ENCODE results near the gene SCAPER. TPM values are rescaled to one million over a fixed set of nuclear protein-coding genes. Genes with fewer than 3 reads are reported as not detected.

The SCAPER gene
- total RNA-seq, 4 donors from 2014 or later, result 29.9 to 86.6 (median 45.6) TPM

DNA sequence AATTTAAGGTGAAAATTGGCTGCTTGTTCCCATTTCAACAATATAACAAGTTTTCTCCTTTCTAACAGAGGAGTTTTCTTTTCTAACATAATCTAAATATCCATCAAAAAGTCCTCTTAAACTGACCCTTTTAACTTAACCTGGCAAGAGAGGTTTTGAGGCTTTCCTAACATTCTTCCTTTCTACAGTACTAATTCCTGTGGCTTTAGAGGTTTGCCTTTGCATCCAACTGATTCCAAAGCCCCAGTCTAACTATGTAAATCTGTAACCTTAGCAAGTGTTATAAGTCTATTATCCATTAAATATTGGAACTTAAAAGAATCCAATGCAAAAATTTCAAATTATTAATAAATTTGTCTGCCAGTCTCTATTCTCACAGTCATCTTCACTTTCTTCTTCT lies 434.4 kb downstream of the SCAPER start:
- Histone ChIP-seq H3K27ac (no peak overlapping the region), H3K27me3 (no peaks in the 10 kb centered on the region), H3K9me3 (no peaks in the 10 kb centered on the region), H3K36me3 (peaks cover 0 to 20% (median 0%) of the 10 kb centered on the region in 3 donors), H3K4me3 (no peak overlapping the region), H3K4me1 (no peaks in the 10 kb centered on the region)
- no peak for TF ChIP-seq POLR2A (IDR thresholded peaks at IDR 0.05)
- TF ChIP-seq, protein P1, sequence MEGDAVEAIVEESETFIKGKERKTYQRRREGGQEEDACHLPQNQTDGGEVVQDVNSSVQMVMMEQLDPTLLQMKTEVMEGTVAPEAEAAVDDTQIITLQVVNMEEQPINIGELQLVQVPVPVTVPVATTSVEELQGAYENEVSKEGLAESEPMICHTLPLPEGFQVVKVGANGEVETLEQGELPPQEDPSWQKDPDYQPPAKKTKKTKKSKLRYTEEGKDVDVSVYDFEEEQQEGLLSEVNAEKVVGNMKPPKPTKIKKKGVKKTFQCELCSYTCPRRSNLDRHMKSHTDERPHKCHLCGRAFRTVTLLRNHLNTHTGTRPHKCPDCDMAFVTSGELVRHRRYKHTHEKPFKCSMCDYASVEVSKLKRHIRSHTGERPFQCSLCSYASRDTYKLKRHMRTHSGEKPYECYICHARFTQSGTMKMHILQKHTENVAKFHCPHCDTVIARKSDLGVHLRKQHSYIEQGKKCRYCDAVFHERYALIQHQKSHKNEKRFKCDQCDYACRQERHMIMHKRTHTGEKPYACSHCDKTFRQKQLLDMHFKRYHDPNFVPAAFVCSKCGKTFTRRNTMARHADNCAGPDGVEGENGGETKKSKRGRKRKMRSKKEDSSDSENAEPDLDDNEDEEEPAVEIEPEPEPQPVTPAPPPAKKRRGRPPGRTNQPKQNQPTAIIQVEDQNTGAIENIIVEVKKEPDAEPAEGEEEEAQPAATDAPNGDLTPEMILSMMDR (IDR thresholded peaks at IDR 0.05), result no peak
- DNase-seq, result no peak

DNA sequence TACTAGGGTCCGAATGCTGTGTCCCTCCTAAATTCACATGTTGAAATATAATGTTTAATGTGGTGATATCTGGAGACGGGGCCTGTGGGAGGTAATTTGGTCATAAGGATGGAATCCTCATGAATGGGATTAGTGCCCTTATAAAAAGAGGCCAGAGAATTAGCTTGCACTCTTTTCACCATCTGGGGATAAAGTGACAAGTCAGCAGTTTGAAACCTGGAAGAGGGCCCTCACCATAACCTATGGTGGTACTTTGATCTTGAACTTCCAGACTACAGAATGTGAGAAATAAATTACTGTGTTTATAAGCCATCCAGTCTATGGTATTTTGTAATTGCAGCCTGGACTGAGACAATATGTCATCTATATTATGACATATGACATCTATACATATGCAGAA lies 436.4 kb downstream of the SCAPER start:
- TF ChIP-seq, protein P1 (IDR thresholded peaks at IDR 0.05), result no peak
- no peak for TF ChIP-seq POLR2A (IDR thresholded peaks at IDR 0.05)
- H3K36me3 ChIP-seq, result peaks cover 0 to 20% (median 0%) of the 10 kb centered on the region in 3 donors
- no peak overlapping the region for H3K27ac ChIP-seq
- no peak overlapping the region for H3K4me3 ChIP-seq
- H3K4me1 ChIP-seq, result no peaks in the 10 kb centered on the region
- H3K9me3 ChIP-seq, result no peaks in the 10 kb centered on the region
- no peaks in the 10 kb centered on the region for H3K27me3 ChIP-seq
- DNase-seq, result no peak

GRCh38 chr15:76467136-76467535 lies 438.0 kb downstream of the SCAPER start:
- Histone ChIP-seq H3K27me3 (no peaks in the 10 kb centered on the region), H3K36me3 (peaks cover 0 to 20% (median 0%) of the 10 kb centered on the region in 3 donors), H3K4me3 (no peak overlapping the region), H3K9me3 (no peaks in the 10 kb centered on the region), H3K27ac (no peak overlapping the region), H3K4me1 (no peaks in the 10 kb centered on the region)
- no peak for DNase-seq
- TF ChIP-seq POLR2A (IDR thresholded peaks at IDR 0.05), result no peak
- TF ChIP-seq, protein P1 (IDR thresholded peaks at IDR 0.05), result no peak

GRCh38 chr15:76465728-76466127 lies 439.4 kb downstream of the SCAPER start:
- Histone ChIP-seq H3K36me3 (peaks cover 0 to 20% (median 0%) of the 10 kb centered on the region in 3 donors), H3K27me3 (no peaks in the 10 kb centered on the region), H3K9me3 (no peaks in the 10 kb centered on the region), H3K4me3 (no peak overlapping the region), H3K4me1 (no peaks in the 10 kb centered on the region), H3K27ac (no peak overlapping the region)
- TF ChIP-seq POLR2A (IDR thresholded peaks at IDR 0.05), result no peak
- TF ChIP-seq, protein P1 (IDR thresholded peaks at IDR 0.05), result no peak
- DNase-seq, result no peak

DNA sequence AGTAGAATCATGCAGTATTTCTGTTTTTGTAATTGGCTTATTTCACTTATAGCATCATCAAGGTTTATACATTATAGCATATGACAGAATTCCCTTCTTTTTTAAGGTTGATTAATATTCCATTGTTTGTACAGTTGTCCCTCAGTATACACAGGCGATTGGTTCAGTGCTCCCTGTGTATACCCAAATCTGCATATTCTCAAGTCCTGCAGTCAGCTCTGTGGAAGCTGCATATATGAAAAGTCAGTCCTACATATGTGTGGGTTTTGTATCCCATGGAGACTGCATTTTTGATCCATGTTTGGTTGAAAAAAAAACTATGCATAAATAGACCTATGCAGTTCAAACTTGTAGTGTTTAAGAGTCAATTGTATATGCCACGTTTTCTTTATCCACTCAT lies 440.9 kb downstream of the SCAPER start:
- TF ChIP-seq, protein P1 (IDR thresholded peaks at IDR 0.05), result no peak
- no peak for TF ChIP-seq POLR2A (IDR thresholded peaks at IDR 0.05)
- Histone ChIP-seq H3K27ac (no peak overlapping the region), H3K4me3 (no peak overlapping the region), H3K9me3 (no peaks in the 10 kb centered on the region), H3K4me1 (no peaks in the 10 kb centered on the region), H3K27me3 (no peaks in the 10 kb centered on the region), H3K36me3 (peaks cover 0 to 19% (median 0%) of the 10 kb centered on the region in 3 donors)
- no peak for DNase-seq

DNA sequence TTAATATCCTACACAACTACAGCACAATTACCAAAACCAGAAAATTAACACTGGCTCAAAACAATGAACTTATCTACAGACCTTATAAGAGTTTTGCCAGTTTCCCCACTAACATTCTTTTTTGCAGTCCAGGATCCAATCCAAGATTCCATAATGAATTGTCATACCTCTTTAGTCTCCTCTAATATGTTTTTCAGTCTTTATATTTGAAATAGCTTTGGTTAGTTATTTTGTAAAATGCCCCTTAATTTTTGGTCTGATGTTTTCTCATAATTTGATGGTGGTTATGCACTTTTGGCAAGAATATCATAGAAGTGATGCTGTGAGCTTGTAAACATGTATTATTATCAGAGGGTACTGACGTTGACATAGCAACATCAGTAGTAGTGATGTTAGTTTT lies 444.3 kb downstream of the SCAPER start:
- no peak for DNase-seq
- H3K4me1 ChIP-seq, result no peaks in the 10 kb centered on the region
- TF ChIP-seq, protein P1 (IDR thresholded peaks at IDR 0.05), result no peak
- TF ChIP-seq POLR2A (IDR thresholded peaks at IDR 0.05), result no peak

More for the DNA sequence above, 444.3 kb downstream of the SCAPER start:
- Histone ChIP-seq H3K27me3 (no peaks in the 10 kb centered on the region), H3K4me3 (no peak overlapping the region), H3K27ac (no peak overlapping the region), H3K9me3 (no peaks in the 10 kb centered on the region), H3K36me3 (no peaks in the 10 kb centered on the region)

Measured in Peyer's patch (tissue), 4 donors.